NOMO-1 treated with dmso at 0.1 percent for 144 hours (cell line): ENCODE results near the gene TMX4.
"Not testable (repeated sequence)": the region's sequence is repeated elsewhere in the genome, so short reads cannot be mapped to it uniquely, and the experiment has no call there.

Experiments
- DNase-seq: peaks from one replicate; lab custom pipeline; 2025; ENCODE audit not compliant: unreplicated experiment; lab: John Stamatoyannopoulos, UW

Gene TMX4

DNA sequence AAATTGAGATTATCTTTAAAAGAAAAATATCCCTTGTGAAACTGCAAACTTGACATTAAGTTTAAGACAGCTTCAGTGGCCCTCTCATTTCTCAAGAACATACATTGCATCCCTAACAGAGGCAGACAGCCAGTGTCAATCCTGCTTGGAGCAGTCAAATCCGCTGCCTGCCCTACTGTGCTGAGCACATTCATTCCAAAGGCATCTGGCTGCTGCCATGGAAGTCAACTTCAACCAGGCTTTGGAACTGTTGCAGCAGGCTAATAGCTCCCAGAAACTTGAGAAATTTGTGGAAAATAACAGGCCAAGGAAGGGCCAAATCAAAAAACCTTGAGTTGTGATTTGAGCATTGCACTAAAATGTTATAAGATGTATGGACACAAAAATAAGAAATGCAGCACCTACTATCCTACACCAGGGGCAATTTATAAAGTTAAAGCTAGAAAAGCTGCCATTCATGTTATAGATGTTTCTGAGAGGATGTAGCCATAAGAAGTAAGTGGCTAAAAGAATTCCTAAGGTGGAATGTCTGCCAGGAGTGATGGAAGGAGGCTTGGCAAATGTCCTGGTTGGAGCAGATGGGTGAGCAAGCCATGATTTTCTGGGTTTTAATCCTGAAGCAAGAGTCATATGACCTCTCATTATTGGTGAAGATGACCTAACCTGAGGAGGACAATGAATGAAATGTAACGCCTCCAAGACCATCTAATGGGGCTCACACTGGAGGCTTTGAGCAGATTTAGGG is 47.9 kb downstream of the TMX4 start:
- DNase-seq = no peak

DNA sequence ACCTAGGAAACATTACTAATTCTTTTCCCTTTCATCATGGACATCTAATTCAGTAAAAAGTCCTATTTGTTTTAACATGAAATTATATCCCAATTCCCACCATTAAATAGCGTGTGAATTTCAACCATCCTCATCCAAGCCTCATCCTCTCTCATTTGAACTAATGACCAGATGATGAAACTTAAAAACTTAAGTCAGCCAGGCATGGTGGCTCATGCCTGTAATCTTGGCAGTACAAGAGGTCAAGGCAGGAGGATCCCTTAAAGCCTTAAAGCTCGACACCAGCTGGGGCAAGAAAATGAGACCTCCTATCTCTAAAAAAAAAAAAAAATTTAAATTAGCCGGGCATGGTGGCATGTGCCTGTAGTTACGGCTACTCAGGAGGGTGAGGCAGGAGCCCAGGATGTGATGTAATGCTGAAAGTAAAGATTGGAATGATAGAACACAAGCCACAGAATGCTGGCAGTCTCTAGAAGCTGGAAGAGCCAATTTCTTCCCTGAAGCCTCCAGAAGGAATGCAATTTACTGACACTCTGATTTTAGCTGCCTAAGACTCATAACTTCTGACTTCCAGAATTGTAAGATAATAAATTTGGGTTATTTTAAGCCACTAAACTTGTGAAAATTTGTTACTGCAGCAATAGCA is 52.2 kb downstream of the TMX4 start:
- DNase-seq = no peak

DNA sequence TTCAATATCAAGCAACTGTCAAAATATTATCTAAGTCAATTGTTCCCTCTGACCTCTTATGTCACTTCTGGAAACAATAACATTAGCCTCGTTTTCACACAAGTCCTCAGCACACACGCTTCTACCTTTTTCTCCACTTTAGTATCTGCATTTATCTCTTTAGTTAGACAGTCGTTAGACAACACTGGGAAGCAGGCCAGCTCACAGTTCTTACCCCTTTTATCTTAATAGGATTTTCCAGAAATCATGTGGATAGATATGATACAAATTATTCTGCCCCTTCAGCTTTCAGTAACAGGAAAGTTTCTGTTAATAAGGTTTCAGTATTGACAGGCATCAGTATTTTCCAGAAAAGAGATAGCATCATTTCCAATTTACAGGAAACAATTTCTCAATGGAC is 53.4 kb downstream of the TMX4 start:
- DNase-seq = no peak

DNA sequence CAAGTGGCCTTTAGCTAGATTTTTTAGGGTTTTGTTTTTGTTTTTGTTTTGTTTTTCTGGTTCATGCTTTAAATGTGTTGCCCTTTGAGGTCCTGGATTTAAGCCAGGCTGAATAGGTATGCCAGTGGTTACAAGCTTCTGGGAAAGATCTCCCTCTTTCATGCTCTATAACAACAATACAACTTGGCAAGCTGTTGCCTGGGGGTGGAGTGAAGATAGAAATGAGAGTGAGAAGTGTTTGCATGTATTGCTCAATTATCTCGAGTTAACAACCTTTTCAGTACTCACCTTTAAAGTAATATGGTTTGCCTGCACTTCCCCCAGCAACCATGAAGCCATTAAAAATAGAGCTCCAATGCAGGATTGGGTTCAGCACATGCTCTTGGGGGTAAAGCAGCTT is 60.1 kb downstream of the TMX4 start:
- no peak for DNase-seq

DNA sequence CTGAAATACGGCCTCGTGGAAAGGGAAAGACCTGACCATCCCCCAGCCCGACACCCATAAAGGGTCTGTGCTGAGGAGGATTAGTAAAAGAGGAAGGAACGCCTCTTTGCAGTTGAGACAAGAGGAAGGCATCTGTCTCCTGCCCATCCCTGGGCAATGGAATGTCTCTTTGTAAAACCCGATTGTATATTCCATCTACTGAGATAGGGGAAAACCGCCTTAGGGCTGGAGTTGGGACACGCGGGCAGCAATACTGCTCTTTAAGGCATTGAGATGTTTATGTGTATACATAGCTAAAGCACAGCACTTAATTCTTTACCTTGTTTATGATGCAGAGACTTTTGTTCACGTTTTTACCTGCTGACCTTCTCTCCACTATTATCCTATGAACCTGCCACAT is 63.0 kb downstream of the TMX4 start:
- DNase-seq = not testable (repeated sequence)

DNA sequence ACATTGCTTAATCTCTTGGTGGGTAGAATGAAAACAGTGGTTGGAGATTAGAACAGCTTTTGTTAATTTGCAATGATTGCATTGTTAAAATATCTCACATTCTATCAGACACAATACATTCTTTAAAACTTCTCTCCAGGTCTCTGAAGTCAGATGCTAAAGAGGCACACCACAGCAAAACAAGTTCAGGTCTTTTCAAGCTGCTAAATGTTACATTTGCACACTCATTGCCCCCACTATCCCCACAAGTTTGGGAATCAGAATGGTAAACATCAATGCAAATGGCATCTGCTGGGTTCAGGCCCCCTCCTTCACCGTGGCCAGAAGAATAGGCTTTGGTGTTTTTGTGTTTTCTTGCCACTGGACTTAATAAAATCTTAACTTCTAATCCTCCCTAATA is 69.2 kb downstream of the TMX4 start:
- no peak for DNase-seq

DNA sequence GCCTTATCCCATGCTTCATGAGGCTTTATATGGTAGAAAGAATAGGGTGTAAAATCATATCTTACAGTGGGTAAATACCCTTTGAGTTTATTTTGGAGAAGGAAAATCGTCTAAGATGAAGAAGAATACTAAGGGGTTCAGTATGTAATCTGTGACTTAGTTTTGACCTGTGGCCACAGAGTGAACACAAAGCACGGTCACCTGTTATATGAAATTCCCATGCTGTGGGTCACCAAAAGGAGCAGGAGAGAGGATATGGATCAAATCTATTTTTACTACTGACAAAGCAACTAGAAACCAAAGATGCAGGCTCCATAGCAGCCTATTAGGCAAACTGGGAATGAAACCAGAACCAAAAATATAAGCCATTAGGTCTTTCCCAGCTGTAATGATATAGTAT is 75.7 kb downstream of the TMX4 start:
- DNase-seq = no peak

DNA sequence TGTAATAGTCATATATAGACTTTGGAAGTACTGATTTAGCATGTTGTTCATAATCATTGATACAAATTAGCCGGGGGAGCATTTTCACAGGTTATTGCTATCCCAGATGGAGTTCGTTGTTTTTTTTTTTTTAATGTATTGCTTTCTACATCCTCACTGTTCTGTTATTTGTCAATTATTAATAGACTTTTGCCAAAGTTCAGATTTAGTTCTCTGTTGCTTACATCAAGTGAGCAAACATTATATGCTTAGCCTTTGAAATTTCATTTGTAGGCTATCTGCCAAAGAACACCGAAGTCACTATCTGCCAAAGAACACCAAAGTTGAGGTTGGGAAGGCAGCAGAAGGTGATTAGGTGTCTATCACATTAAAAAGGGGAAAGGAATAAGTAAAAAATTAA is 79.2 kb downstream of the TMX4 start, which contains the start of gene HAO1:
Gene HAO1, minus strand, starts transcription at position 118 of the 400 bp plus-strand sequence. Its CDS starts 36 bp downstream, at position 82.
- DNase-seq = no peak

DNA sequence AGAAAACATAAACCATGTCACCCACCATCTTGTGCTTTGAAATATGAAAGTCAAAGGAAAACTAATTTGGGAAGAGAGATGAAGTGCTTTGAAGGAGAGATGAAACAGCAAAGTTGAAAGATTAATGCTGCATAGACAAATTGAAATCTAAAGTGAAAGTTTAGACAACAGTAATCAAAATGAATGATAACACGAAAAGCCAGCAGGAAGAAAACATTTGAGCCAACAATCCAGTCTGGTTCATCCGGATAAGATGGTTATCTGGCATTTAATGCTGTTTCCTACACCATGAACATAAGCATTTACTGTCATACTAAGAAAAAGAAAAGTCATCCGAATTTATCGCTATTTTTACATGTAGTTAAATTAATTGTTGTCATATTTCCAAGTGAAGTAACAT is 79.9 kb downstream of the TMX4 start:
- DNase-seq = no peak

DNA sequence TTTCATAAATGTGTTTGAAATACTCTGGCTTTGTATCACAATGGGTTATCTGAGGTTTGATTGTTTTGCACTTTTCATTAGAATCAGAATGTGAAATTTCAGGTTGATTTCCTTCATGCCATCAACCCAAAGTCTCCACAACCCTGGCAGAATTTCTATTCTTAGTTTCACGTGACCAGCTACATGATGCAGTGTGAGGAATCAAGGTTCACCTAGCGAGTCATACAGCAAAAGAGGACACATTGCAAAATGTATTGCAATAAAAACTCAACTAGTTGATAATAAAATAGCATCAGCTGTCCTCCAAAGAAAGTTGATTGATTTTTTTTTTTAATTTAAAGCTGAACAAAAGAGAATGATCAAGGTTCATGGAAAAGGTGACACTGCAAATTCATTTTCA is 81.5 kb downstream of the TMX4 start:
- no peak for DNase-seq

DNA sequence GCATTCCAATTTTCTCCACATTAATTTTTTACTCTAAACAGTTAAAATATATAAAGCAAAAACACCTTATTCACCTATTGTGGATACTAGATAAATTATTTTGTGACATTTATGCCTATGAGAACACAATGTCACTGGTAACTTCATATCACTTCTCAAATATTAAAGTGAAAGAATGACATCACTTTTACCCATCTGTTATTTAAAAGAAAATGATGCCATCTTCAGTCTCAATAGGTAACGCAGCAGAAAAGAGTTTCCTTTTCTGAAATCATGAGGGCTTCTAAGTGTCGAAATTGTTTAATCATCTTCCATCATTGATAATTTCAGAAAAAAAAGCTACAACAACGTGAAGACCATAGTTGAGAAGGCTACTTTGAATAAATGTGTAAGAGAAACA is 82.2 kb downstream of the TMX4 start:
- DNase-seq = no peak

DNA sequence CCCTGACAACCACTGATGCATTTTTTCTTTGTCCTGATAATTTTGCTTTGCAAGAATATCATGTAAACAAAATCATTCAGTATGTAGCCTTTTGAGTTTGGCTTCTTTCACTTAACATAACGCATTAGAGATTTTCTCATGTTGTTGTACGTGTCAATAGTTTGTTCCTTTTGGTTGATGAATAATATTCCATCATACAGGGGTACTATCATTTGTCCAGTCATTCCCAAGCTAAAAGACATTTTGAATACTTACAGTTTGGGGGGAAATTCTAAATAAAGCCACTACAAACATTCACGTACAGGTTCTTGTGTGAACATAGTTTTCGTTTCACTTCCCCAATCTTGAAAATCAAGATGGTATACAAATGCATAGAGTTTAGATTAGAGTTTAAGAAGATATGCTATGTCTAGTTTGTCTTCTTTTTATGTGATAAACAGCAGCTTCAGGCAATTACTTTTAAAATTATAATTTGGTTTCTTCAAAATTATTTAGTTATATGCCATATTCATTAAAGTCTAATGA is 84.5 kb downstream of the TMX4 start:
- no peak for DNase-seq

DNA sequence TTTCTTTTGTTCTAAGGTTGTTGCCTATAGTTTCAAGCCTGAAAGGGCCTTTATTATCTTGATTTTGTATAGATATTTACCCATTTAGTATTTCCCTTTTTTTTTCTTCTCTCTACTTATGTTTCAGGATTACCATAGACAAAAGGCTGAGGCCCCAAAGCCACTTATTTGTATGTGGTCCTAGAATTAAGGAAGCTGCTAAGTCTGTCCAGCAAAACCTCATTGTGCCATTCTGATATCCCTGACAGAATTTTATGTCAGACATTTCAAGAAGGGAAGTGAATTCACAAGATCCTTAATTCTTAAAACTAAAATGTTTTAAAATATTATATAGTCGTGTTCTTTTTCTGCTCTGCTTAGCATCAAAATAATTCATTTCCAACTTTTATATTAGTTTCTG is 86.2 kb downstream of the TMX4 start:
- no peak for DNase-seq

DNA sequence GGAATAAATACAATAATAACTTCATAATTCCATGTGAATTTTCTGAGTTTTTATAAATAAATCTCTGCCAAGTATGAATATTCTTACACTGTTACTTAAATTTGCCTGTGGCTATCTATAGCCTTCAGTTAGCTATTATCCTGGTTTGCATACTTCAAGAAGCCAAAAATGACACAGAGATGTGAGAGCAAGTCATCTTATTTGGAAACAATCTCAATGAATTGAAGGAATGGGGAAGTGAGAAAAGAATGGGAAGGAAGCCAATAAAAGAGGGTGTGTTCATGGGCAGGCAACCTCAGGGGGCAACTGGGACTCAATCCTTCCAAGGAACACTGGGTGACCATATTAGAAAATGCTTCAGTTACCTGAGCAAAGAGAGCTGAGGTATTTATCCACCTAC is 89.2 kb downstream of the TMX4 start:
- DNase-seq = peak; percentile 26
